ENCODE data around the gene CEP128.

DNA sequence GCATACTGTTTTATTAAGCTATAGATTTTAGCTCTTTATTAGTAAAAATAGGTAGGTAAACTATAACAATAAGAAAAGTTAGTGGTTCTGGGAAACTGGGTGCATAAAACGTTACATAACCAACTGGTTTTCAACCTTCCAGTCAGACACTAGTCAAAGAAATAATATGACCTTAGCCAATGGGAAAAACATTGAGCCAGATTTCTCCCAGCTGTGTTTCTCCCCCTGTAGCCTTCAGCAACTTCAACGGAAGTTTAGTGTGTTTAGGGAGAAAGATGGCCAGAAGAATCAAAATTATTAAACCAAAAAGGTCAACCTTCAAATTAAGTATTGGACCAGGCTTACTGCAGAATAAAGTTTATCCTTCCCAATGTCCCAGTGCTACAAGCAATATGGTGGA is 446.8 kb downstream of the CEP128 start:
- TF ChIP-seq POLR2AphosphoS5 (IDR thresholded peaks at IDR 0.05; ENCODE audit: low read depth, low read length) (no peak), POLR2A (IDR thresholded peaks at IDR 0.05; ENCODE audit: low read depth, low read length) (no peak), POU2F2 (IDR thresholded peaks at IDR 0.05; ENCODE audit: low read depth, low read length) (no peak)
